Testis (tissue), 2 donors: Measurements from ENCODE around the gene SMG6.

Experiments
- CTCF ChIP-seq, 3 experiments: fragments of 450-650 bp in 2 of 3; fragments of 200-600 bp in 1 of 3; sonication (generic) in 1 of 3; IDR thresholded peaks; one replicate each; pipeline ENCODE4 v1.5.1; 2016 to 2019; ENCODE audit warnings: antibody characterized with exemption in 3 of 3, mild to moderate bottlenecking in 2 of 3, moderate library complexity in 1 of 3
- POLR2A ChIP-seq: fragments of 450-650 bp; IDR thresholded peaks from one replicate; pipeline ENCODE4 v1.6.1; 2017; ENCODE audit warnings: antibody characterized with exemption, mild to moderate bottlenecking, moderate library complexity

DNA sequence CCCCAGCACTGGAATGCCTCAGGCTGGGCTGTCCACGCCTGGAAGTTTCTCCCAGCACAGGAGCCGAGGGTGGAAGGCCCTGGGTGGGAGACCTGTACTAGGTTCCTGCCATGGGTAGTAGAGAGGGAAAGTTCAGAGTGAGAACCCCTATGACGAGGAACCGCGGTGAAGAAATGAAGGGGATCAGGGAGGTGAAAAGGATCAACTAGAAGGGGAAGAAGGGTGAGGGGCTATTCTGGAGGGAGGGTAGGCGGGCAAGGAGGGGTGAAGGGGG lies 243.3 kb downstream of the SMG6 start:
- no peak for TF ChIP-seq CTCF (IDR thresholded peaks at IDR 0.05)
- no peak for TF ChIP-seq POLR2A
